GM21619 (cell line): ENCODE data around the gene CBFA2T2.

ENCODE experiments used
- ATAC-seq: cut with Tn5 transposase; IDR thresholded peaks from one replicate; pipeline ENCODE4 v1.9.1; 2021; ENCODE audit not compliant: unreplicated experiment

Gene CBFA2T2

GRCh38 chr20:33664085-33664761 is 174.3 kb downstream of the CBFA2T2 start:
- no peak for ATAC-seq

DNA sequence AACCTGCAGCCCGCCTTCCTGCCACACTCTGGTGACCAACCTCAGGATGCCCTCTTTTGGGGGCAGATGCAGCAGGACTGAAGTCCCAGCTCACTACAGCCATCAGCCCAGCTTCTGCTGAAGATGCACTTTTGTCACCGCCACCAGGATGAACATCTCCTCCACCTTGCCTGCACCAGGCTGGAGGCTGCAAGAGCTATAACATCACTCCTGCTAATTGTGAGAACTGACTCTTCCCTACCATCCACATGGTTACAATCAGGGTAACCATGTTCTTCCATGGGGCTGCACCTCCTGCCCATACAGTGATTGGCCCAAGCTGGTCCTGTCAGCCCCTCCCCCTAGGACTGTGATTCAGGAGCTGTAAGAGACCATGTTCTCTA is 174.9 kb downstream of the CBFA2T2 start:
- no peak for ATAC-seq

DNA sequence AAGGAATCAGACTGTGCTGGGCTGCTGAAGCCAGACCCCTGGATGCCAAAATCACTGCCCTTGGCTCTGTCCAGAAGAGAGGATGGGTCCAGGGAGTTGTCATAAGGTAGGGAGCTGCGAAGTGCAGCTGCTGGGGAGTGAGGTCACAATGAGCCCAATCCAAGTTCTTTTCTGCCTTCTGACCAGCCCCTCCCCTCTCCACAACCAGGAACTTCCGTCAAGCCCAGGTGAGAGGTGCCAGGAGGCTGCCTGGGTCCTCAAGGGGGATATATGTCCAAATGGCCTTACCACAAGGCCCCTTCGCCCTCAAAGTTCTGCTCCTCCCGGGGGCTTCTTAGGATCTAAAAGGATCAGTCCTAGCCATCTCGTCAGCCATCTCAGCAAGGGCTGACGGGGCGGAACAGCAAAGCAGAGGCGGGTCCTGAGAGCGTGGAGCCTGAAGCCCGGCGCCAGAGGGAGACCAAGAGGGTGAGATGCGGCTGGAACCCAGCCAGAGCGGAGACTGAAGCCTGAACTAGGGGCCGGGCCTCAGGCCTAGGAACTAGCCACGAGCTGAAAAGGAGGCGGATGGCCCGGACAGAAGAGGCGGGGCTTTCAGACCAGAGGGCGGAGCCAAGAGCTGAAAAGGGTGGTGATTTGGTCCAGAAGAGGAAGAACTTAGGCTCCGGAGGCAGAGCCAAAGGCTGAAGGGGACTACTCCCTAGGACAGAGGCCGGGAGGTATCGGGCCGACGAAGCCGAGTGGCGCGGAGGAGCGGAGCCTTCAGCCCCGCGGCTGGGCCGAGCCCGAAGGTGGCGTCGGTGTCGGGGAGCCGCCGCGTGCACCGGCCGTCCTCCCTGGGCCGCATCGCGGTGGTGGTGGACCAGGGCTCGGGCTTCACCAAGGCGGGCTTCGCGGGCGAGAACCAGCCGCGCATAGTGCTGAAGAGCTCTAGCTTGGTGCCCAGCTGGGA is 176.7 kb downstream of the CBFA2T2 start, which contains the start of gene ACTL10:
ACTL10 (plus strand) TSS at position 651 of the 952 bp plus-strand sequence. CDS start 555 bp downstream, outside the sequence.
- peak; percentile 62 for ATAC-seq

DNA sequence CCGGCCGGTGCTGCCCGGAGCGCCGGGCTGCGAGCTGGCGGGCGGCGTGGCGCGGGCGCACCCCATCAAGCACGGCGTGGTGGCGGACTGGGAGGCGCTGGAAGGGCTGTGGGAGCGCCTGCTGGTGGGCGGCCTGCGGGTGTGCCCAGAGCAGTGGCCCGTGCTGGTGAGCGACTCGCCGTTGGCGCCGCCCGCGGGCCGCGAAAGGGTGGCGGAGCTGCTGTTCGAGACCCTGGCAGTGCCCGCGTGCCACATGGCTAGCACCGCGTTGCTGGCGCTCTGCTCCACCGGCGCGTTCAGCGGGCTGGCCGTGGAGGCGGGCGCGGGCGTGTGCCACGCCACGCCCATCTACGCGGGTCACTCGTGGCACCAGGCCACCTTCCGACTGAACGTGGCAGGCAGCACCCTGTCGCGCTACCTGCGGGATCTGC is 177.4 kb downstream of the CBFA2T2 start:
- peak; percentile 4 for ATAC-seq

GRCh38 chr20:33667676-33668465 is 178.0 kb downstream of the CBFA2T2 start:
- peak; percentile 5 for ATAC-seq

DNA sequence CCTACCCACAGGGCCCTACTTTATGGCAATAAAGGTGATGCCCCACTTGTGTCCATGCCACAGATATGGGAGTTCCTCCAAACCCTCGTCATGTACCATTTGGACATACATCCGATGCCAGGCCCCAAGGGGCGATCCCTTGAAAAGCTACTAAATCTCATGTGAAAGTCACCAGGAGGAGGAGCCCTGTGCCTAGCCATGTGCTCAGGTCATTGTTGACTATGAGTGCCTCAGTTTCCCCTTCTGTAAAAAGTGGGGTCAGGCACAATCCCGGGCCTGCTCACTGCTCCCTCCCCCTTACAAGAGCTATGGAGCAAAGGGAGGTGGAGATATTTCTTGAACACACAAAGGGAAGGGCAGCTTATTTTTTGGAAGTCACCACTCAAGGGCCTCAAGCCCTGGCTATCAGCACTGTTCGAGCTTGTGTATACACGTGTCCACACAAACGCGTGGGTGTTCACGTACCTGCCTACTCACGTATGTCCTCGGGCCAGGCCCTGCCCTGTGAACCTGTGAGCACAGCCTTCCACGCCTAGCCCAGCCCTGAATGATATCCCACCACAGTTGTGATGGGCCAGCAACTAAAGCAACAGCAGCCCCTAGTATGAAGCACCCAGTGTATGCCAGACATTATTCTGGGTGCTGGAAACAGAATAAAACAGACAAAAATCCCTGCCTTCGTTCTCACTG is 178.7 kb downstream of the CBFA2T2 start:
- no peak for ATAC-seq

DNA sequence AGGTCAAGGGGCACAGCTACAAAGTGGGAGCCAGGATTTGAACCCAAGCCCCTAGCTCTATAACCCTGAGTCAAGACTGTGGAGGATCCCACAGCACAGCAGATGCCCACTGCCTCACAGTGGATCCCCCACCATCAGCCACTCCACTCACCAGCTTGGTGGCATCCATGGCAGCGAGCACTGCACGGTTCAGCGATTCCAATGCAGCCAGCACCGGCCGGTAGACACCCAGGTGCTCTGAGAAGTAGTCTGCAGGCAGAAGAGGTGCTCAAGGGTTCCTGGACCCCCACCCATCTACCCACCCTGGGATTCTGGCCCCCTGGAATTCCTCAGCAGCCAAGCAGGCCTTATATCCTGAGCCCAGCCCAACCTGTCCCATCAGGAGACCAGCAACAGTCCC is 179.3 kb downstream of the CBFA2T2 start:
- no peak for ATAC-seq

- ATAC-seq = no peak
Measured at GRCh38 chr20:33669873-33670640, 180.2 kb downstream of the CBFA2T2 start.

GRCh38 chr20:33670715-33671499 is 181.0 kb downstream of the CBFA2T2 start:
- ATAC-seq = no peak

DNA sequence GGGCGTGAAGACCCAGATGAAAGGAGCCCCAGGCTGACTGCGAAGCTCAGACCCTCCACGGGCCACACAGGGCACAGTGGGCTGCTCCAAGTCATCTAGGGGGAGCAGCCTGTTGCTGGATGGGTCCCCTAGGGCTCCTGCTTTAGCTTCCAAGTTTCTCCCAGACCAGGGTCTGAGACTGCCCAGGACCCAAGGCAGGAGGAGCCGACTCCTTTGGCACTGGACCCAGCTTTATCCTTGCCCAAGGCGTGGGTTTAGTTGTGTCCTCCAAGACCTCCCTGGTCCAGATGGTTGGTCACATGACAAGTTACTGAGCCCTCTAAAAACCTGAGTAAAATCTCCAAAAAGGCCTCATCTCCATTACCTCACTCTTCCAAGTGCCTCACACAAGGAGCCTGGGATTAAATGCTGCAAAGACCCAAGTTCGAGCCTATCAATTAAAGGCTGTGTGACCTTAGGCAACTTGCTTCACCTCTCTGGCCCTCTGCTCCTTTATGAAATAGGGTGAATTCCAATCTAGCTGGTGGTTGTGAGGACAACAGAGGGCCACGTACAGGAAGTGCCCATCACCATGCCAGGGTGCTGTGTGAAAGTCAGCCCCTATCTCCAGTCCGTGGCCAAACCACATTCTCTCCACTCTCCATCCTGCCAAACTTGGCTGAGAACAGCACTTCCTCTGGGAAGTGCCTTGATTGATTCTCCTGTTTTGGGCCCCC is 181.8 kb downstream of the CBFA2T2 start:
- no peak for ATAC-seq

DNA sequence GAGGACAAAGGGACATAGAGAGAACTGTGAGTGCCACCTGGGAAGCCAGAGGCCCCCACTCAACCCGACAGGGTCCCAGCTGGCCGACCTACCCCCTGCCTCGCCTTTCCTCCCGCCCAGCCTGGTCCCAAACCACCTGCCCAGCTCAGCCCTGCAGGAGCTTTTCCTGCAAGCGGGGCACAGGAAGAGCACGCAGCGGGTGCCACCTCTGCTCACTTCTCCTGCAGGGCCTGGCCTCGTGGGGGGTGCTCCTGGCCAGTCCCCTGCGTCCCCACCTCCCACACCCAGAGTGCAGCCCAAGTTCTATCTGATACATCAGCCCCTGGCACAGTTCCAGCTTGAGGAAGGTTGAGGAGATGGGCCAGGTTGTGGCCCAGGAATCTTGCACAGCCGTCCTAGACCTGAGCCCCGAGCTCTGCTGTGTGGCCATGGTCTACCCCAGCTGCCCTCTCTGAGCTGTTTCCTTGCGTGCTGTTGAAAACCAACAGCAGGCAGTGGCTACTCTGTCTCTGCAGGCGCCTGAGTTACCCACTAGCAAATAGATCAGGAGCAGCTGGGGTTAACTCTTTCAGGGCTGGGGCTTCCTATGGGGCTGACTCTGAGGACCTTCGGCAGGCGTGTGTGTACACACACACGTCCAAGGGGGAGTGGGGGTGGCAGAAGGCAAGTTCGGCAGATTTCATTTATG is 182.7 kb downstream of the CBFA2T2 start:
- ATAC-seq = no peak

DNA sequence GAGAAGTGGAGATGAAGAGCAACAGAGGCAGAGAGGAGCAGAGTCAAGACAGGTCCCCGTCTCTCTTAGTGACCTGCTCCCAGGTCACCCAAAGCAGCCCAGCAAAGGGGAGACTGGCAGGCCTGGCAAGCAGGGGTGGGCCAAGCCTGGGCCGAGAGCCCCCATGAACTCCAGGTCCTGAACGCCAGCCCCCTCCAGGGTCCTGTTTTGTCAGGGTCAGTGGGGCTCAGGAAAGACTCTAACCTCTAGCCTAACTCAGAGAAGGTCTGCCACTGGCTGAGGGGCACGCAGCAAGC is 183.2 kb downstream of the CBFA2T2 start:
- ATAC-seq = no peak

- no peak for ATAC-seq
Measured at GRCh38 chr20:33673410-33674293, 183.8 kb downstream of the CBFA2T2 start.

DNA sequence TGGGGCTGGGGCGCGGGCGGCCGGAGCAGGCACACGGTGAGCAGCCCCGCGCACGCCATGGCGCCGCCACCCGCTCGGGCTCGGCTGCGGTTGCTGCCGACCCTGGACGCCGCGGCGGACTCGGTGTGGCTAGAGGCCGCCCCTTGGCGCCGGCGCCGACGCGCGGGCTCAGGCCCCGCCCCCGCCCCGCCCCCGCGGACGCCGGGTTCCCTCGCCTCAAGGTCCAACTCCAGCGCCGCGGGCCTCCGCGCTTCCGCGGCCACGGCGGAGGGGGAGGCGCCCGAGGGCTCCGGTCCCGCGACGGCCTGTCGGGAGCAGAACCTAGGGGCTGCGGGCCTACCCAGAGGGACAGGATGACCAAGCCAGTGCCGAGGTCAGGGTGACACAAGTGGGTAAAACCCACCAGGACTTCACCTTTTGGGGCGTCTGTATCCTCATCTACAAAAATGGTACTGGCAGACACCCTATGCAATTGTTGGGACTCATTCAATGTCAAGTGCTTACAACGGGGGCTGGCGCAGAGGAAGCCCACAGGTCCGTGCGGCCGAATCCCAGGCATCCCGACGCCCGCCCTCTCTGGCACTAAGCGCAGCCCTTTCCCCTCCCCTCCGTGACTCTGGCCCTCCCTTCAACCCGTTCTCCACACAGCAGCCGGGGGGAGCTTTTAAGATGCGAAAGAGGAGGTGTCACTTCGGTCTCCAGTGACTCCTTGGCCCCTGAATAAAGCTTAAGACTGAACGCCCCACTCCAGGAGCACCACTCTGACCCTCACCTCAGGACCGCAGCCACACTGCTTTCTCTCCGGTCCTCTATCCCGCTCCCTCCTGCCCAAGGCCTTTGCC is 184.6 kb downstream of the CBFA2T2 start, which contains the start of gene NECAB3:
NECAB3 (minus strand) TSS at position 135 of the 842 bp plus-strand sequence; CDS start at position 59, 76 bp downstream.
- peak; percentile 67 for ATAC-seq

DNA sequence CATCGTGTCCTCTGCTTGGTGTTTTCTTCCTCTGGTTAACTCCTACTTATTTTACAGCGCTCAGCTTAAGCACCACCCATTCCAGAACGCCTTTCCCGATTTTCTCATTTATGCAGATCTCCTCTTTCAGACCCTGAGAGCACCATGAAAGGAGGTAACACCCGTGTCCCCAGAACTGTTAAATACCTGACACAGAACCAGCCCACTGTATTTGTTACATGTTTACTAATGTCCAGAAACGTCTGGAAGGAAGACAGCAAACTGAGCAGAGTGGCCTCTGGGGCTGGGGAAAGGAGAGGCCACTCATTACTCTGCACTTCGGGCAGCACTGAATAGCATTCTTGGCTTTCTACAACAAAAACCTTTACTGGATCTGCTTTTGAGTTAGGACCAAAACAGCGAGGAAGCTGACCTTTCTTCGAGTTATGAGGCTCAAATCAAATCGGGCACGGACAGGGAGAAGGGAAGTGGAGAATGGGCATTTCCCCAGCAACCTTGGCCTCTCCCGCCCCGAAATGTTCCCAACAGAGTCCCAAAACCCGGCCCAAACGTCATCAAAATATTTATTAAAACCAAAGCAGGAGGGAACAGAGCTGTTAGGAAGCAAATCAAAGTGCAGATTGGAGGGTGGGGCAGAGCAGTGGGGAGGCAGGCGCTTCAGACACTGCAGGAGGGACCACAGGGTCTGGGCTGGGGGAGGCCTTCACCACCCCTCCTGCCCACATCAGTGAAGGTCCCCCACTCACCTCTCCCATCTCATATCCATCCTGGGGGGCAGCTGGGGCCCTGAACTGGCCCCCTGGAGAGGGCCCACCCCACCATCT is 185.5 kb downstream of the CBFA2T2 start:
- no peak for ATAC-seq
